ENCODE results near the gene DGUOK. TPM values are rescaled to one million over a fixed set of nuclear protein-coding genes. Genes with fewer than 3 reads are reported as not detected.
A peak's percentile ranks its signal among the peaks of the same experiment; 100 is the strongest.

Gene DGUOK
- total RNA-seq, 1 experiment from 2014 or later, result 94.7 TPM

GRCh38 chr2:74000666-74001065, 74.0 kb downstream of the DGUOK start:
- peaks cover 23% of the 10 kb centered on the region for H3K4me1 ChIP-seq (replicated peaks)
- no peak overlapping the region for H3K4me3 ChIP-seq
- H3K36me3 ChIP-seq, result no peaks in the 10 kb centered on the region; the same call in 1 of the 2 replicates
- no peak overlapping the region for H3K27ac ChIP-seq
- H3K9me3 ChIP-seq (replicated peaks), result no peaks in the 10 kb centered on the region
- no peak for DNase-seq (ENCODE audit: low read depth in 1 of 2, low spot score in 2 of 2)
- H3K27me3 ChIP-seq (replicated peaks), result no peaks in the 10 kb centered on the region; the same call in 1 of the 2 replicates

- Histone ChIP-seq H3K27ac (no peak overlapping the region), H3K4me1 (replicated peaks) (peaks cover 23% of the 10 kb centered on the region), H3K9me3 (replicated peaks) (no peaks in the 10 kb centered on the region), H3K4me3 (no peak overlapping the region), H3K36me3 (no peaks in the 10 kb centered on the region; the same call in 1 of the 2 replicates), H3K27me3 (replicated peaks) (no peaks in the 10 kb centered on the region; the same call in 1 of the 2 replicates)
- DNase-seq (ENCODE audit: low read depth in 1 of 2, low spot score in 2 of 2), result no peak
Measured at GRCh38 chr2:74001121-74001520, 74.4 kb downstream of the DGUOK start.

GRCh38 chr2:74001781-74002504, 75.3 kb downstream of the DGUOK start:
- no peaks in the 10 kb centered on the region; the same call in 1 of the 2 replicates for H3K27me3 ChIP-seq (replicated peaks)
- no peak overlapping the region for H3K27ac ChIP-seq
- no peaks in the 10 kb centered on the region; the same call in 1 of the 2 replicates for H3K36me3 ChIP-seq
- DNase-seq (ENCODE audit: low read depth in 1 of 2, low spot score in 2 of 2), result no peak
- peaks cover 25% of the 10 kb centered on the region for H3K4me1 ChIP-seq (replicated peaks)
- peak overlapping the region; percentile 46 for H3K4me3 ChIP-seq
- no peaks in the 10 kb centered on the region for H3K9me3 ChIP-seq (replicated peaks)

GRCh38 chr2:74002505-74003421, 76.1 kb downstream of the DGUOK start:
- H3K27me3 ChIP-seq (replicated peaks), result no peaks in the 10 kb centered on the region; the same call in 1 of the 2 replicates
- peak overlapping the region; percentile 46 for H3K4me3 ChIP-seq
- no peaks in the 10 kb centered on the region; the same call in 1 of the 2 replicates for H3K36me3 ChIP-seq
- H3K4me1 ChIP-seq (replicated peaks), result peaks cover 27% of the 10 kb centered on the region
- peak; percentile 82 to 84 for DNase-seq (ENCODE audit: low read depth in 1 of 2, low spot score in 2 of 2)
- no peak overlapping the region for H3K27ac ChIP-seq
- no peaks in the 10 kb centered on the region for H3K9me3 ChIP-seq (replicated peaks)

GRCh38 chr2:74003494-74004211, 77.0 kb downstream of the DGUOK start:
- H3K27me3 ChIP-seq (replicated peaks), result no peaks in the 10 kb centered on the region; the same call in 1 of the 2 replicates
- no peak overlapping the region for H3K27ac ChIP-seq
- H3K4me1 ChIP-seq (replicated peaks), result peaks cover 27% of the 10 kb centered on the region
- H3K36me3 ChIP-seq, result no peaks in the 10 kb centered on the region; the same call in 1 of the 2 replicates
- H3K4me3 ChIP-seq, result no peak overlapping the region
- peak in 1 of 2 experiments; percentile 66 for DNase-seq (ENCODE audit: low read depth in 1 of 2, low spot score in 2 of 2)
- H3K9me3 ChIP-seq (replicated peaks), result no peaks in the 10 kb centered on the region

DNA sequence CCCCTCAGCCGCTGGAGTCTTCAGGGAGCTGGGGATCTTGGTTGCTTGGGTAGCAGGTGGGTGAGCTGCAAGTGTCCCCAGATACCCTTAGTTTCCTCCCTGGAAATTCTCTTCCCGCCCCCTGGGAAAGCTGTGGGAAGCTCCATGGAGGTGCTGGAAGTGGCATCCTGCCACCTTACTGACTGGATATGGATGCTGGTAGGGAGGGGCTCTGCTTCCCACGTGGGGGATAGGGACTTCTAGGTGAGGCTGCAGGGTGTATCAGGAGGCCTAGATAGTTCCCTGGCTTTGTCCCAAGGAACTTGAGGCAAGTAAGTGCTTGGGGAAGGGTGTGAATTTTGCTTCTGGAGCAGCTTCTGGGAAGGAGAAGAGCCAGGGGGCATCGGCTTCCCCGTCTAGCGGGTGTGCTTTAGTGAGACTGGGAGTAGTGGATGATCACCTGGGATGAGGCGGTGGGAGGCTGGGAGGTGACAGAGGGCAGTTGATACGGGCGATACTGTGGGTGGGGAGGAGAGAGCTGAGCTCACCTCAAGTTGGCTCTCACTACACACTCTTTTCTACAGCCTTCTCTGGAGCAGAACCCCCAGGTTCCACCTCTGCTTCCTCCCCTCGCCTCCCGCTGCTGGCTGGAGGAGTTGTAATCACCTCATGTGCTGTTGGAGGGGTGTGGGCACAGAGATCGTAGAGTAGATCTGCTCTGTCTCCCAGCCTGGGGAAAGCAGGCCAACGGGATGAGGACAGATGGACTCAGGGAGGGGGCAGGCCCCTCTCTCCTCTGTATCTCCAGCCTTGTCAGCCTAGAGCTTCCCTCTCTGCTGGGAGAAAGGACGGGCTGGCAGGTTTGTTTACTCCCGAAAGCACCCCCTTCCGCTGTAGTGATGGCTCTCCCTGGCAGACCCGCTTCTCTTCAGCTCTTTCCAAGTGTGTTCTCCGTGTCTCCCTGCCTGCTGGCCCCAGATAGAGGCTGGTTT, 77.8 kb downstream of the DGUOK start:
- H3K9me3 ChIP-seq (replicated peaks), result no peaks in the 10 kb centered on the region
- peaks cover 27% of the 10 kb centered on the region for H3K4me1 ChIP-seq (replicated peaks)
- DNase-seq (ENCODE audit: low read depth in 1 of 2, low spot score in 2 of 2), result no peak
- H3K27me3 ChIP-seq (replicated peaks), result no peaks in the 10 kb centered on the region; the same call in 1 of the 2 replicates
- H3K36me3 ChIP-seq, result no peaks in the 10 kb centered on the region; the same call in 1 of the 2 replicates
- H3K4me3 ChIP-seq, result no peak overlapping the region
- H3K27ac ChIP-seq, result no peak overlapping the region

GRCh38 chr2:74005786-74006185, 79.1 kb downstream of the DGUOK start:
- Histone ChIP-seq H3K9me3 (replicated peaks) (no peaks in the 10 kb centered on the region), H3K27me3 (replicated peaks) (no peaks in the 10 kb centered on the region; the same call in 1 of the 2 replicates), H3K36me3 (no peaks in the 10 kb centered on the region; the same call in 1 of the 2 replicates), H3K27ac (no peak overlapping the region), H3K4me3 (no peak overlapping the region), H3K4me1 (replicated peaks) (peaks cover 19% of the 10 kb centered on the region)
- peak in 1 of 2 experiments; percentile 11 for DNase-seq (ENCODE audit: low read depth in 1 of 2, low spot score in 2 of 2)

DNA sequence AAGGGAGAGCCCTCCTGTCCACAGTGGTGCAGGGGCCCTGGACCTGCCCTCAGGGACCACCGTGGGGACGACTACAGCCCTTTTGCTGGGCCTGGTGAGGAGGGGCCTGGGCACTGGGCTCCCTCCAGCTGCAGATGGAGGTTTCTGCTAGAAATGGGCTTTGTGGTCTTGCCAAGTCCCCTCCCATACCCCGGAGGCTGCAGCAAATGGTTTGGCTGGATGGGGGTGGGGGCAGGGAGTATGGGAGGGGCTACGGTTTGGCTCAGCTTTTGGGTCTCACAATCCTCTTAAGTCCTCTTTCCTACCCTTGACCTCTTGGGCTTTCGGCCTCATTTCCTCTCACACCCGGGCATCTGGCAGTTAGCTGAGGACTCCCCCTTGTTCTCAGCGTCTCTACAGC, 79.8 kb downstream of the DGUOK start:
- Histone ChIP-seq H3K9me3 (replicated peaks) (no peaks in the 10 kb centered on the region), H3K36me3 (no peaks in the 10 kb centered on the region; the same call in 1 of the 2 replicates), H3K4me3 (no peak overlapping the region), H3K4me1 (replicated peaks) (peaks cover 19% of the 10 kb centered on the region), H3K27me3 (replicated peaks) (no peaks in the 10 kb centered on the region), H3K27ac (no peak overlapping the region)
- peak in 1 of 2 experiments; percentile 21 for DNase-seq (ENCODE audit: low read depth in 1 of 2, low spot score in 2 of 2)

GRCh38 chr2:74007121-74007520, 80.4 kb downstream of the DGUOK start:
- peak in 1 of 2 experiments; percentile 23 for DNase-seq (ENCODE audit: low read depth in 1 of 2, low spot score in 2 of 2)
- Histone ChIP-seq H3K4me1 (replicated peaks) (peaks cover 16% of the 10 kb centered on the region), H3K4me3 (no peak overlapping the region), H3K27ac (no peak overlapping the region), H3K9me3 (replicated peaks) (no peaks in the 10 kb centered on the region), H3K36me3 (no peaks in the 10 kb centered on the region; the same call in 1 of the 2 replicates), H3K27me3 (replicated peaks) (no peaks in the 10 kb centered on the region)

- no peaks in the 10 kb centered on the region for H3K27me3 ChIP-seq (replicated peaks)
- H3K36me3 ChIP-seq, result no peaks in the 10 kb centered on the region; the same call in 1 of the 2 replicates
- no peak overlapping the region for H3K27ac ChIP-seq
- peaks cover 13% of the 10 kb centered on the region for H3K4me1 ChIP-seq (replicated peaks)
- no peak overlapping the region for H3K4me3 ChIP-seq
- H3K9me3 ChIP-seq (replicated peaks), result no peaks in the 10 kb centered on the region
- peak in 1 of 2 experiments; percentile 3 for DNase-seq (ENCODE audit: low read depth in 1 of 2, low spot score in 2 of 2)
Measured at GRCh38 chr2:74007711-74008110, 81.0 kb downstream of the DGUOK start.
